HEK293 (cell line): Measurements from ENCODE around the gene C19orf12.

Experiments
- BCL11A ChIP-seq: fragments of 450-650 bp; formaldehyde crosslinking; IDR thresholded peaks from 2 replicates; pipeline ENCODE4 v1.5.1; 2016; ENCODE audit warnings: low read depth, missing biosample characterization, missing genetic modification characterization
- BCL11B ChIP-seq: fragments of 450-650 bp; formaldehyde crosslinking; IDR thresholded peaks from 2 replicates; pipeline ENCODE4 v1.5.1; 2016; ENCODE audit warnings: low read depth, missing biosample characterization, missing genetic modification characterization
- MEIS1 ChIP-seq: sonication (generic); formaldehyde crosslinking; IDR thresholded peaks from 2 replicates; pipeline ENCODE4 v1.8.1; 2022; ENCODE audit warnings: missing genetic modification reagents, mild to moderate bottlenecking, borderline replicate concordance
- MZF1 ChIP-seq: fragments of 450-650 bp; formaldehyde crosslinking; IDR thresholded peaks from 2 replicates; pipeline ENCODE4 v1.5.1; 2017; ENCODE audit warnings: missing biosample characterization, missing genetic modification characterization, borderline replicate concordance
- OSR2 ChIP-seq: fragments of 450-650 bp; formaldehyde crosslinking; IDR thresholded peaks from 2 replicates; pipeline ENCODE4 v1.5.1; 2016; ENCODE audit warnings: missing biosample characterization, missing genetic modification characterization
- PRDM10 ChIP-seq: fragments of 450-650 bp; formaldehyde crosslinking; IDR thresholded peaks from 2 replicates; pipeline ENCODE4 v1.5.1; 2016; ENCODE audit warnings: missing biosample characterization, missing genetic modification characterization
- SALL2 ChIP-seq: fragments of 450-650 bp; formaldehyde crosslinking; IDR thresholded peaks from 2 replicates; pipeline ENCODE4 v1.5.0; 2017; ENCODE audit warnings: missing biosample characterization, mild to moderate bottlenecking, missing genetic modification characterization, borderline replicate concordance
- ZBTB11 ChIP-seq: fragments of 450-650 bp; formaldehyde crosslinking; conservative IDR thresholded peaks from 2 replicates; pipeline ENCODE4 v1.5.1; 2016; ENCODE audit warnings: low read depth, missing biosample characterization, missing genetic modification characterization
- ZBTB17 ChIP-seq: fragments of 450-650 bp; formaldehyde crosslinking; IDR thresholded peaks from 2 replicates; pipeline ENCODE4 v1.5.1; 2016; ENCODE audit warnings: missing biosample characterization, missing genetic modification characterization
- ZFP3 ChIP-seq: fragments of 450-650 bp; formaldehyde crosslinking; IDR thresholded peaks from 2 replicates; pipeline ENCODE4 v1.5.1; 2016; ENCODE audit warnings: low read depth, missing biosample characterization, missing genetic modification characterization
- ZFP37 ChIP-seq: fragments of 450-650 bp; formaldehyde crosslinking; IDR thresholded peaks from 2 replicates; pipeline ENCODE4 v1.5.1; 2016; ENCODE audit warnings: missing biosample characterization, missing genetic modification characterization
- ZNF184 ChIP-seq: fragments of 450-650 bp; IDR thresholded peaks from 2 replicates; pipeline ENCODE4 v1.5.1; 2018; ENCODE audit warnings: missing biosample characterization, mild to moderate bottlenecking, missing genetic modification characterization
- ZNF19 ChIP-seq: fragments of 450-650 bp; formaldehyde crosslinking; IDR thresholded peaks from 2 replicates; pipeline ENCODE4; 2016; ENCODE audit warnings: missing biosample characterization, missing genetic modification characterization, low read depth
- ZNF2 ChIP-seq: fragments of 450-650 bp; formaldehyde crosslinking; IDR thresholded peaks from 2 replicates; pipeline ENCODE4 v1.5.1; 2016; ENCODE audit warnings: missing biosample characterization, missing genetic modification characterization
- ZNF221 ChIP-seq: fragments of 450-650 bp; formaldehyde crosslinking; IDR thresholded peaks from 2 replicates; pipeline ENCODE4 v1.5.1; 2017; ENCODE audit warnings: missing biosample characterization, missing genetic modification characterization, borderline replicate concordance
- ZNF223 ChIP-seq: fragments of 450-650 bp; formaldehyde crosslinking; IDR thresholded peaks from 2 replicates; pipeline ENCODE4 v1.5.1; 2016; ENCODE audit warnings: missing biosample characterization, missing genetic modification characterization
- ZNF26 ChIP-seq: fragments of 450-650 bp; formaldehyde crosslinking; IDR thresholded peaks from 2 replicates; pipeline ENCODE4 v1.5.1; 2016; ENCODE audit warnings: missing biosample characterization, missing genetic modification characterization
- ZNF335 ChIP-seq: fragments of 450-650 bp; formaldehyde crosslinking; conservative IDR thresholded peaks from 2 replicates; pipeline ENCODE4 v1.5.1; 2016; ENCODE audit warnings: missing biosample characterization, missing genetic modification characterization
- ZNF350 ChIP-seq: fragments of 450-650 bp; formaldehyde crosslinking; IDR thresholded peaks from 2 replicates; pipeline ENCODE4 v1.5.0; 2017; ENCODE audit warnings: missing biosample characterization, mild to moderate bottlenecking, missing genetic modification characterization
- ZNF37A ChIP-seq: fragments of 450-650 bp; IDR thresholded peaks from 2 replicates; pipeline ENCODE4 v1.5.1; 2018; ENCODE audit warnings: missing biosample characterization, missing genetic modification characterization
- ZNF426 ChIP-seq: fragments of 450-650 bp; formaldehyde crosslinking; IDR thresholded peaks from 2 replicates; pipeline ENCODE4 v1.5.1; 2017; ENCODE audit warnings: missing biosample characterization, missing genetic modification characterization, mild to moderate bottlenecking, inconsistent platforms, moderate library complexity
- ZNF510 ChIP-seq: fragments of 450-650 bp; formaldehyde crosslinking; IDR thresholded peaks from 2 replicates; pipeline ENCODE4 v1.5.1; 2018; ENCODE audit warnings: mild to moderate bottlenecking, missing genetic modification characterization, missing biosample characterization; ENCODE audit not compliant: insufficient replicate concordance
- ZNF624 ChIP-seq: fragments of 450-650 bp; formaldehyde crosslinking; IDR thresholded peaks from 2 replicates; pipeline ENCODE4 v1.5.1; 2017; ENCODE audit warnings: missing biosample characterization, missing genetic modification characterization
- ZNF654 ChIP-seq: fragments of 450-650 bp; formaldehyde crosslinking; IDR thresholded peaks from 2 replicates; pipeline ENCODE4 v1.5.1; 2016; ENCODE audit warnings: low read depth, missing biosample characterization, missing genetic modification characterization
- ZNF660 ChIP-seq: fragments of 450-650 bp; IDR thresholded peaks from 2 replicates; pipeline ENCODE4 v1.5.1; 2018; ENCODE audit warnings: missing biosample characterization, mild to moderate bottlenecking, missing genetic modification characterization
- ZNF664 ChIP-seq: fragments of 450-650 bp; formaldehyde crosslinking; IDR thresholded peaks from 2 replicates; pipeline ENCODE4 v1.5.1; 2016; ENCODE audit warnings: missing biosample characterization, missing genetic modification characterization
- ZNF785 ChIP-seq: fragments of 450-650 bp; formaldehyde crosslinking; IDR thresholded peaks from 2 replicates; pipeline ENCODE4 v1.5.1; 2016; ENCODE audit warnings: missing biosample characterization, missing genetic modification characterization
- ZNF792 ChIP-seq: fragments of 450-650 bp; formaldehyde crosslinking; IDR thresholded peaks from 2 replicates; pipeline ENCODE4 v1.5.1; 2016; ENCODE audit warnings: missing biosample characterization, missing genetic modification characterization
- ZNF837 ChIP-seq: fragments of 450-650 bp; formaldehyde crosslinking; IDR thresholded peaks from 2 replicates; pipeline ENCODE4 v1.5.1; 2016; ENCODE audit warnings: missing biosample characterization, missing genetic modification characterization
- ZSCAN23 ChIP-seq: fragments of 450-650 bp; formaldehyde crosslinking; IDR thresholded peaks from 2 replicates; pipeline ENCODE4 v1.5.1; 2016; ENCODE audit warnings: missing biosample characterization, missing genetic modification characterization
- TF ChIP-seq, protein P1 (sequence below): fragments of 450-650 bp; formaldehyde crosslinking; IDR thresholded peaks from 2 replicates; pipeline ENCODE4 v1.5.1; 2017; ENCODE audit warnings: missing biosample characterization, missing genetic modification characterization

C19orf12 gene

DNA sequence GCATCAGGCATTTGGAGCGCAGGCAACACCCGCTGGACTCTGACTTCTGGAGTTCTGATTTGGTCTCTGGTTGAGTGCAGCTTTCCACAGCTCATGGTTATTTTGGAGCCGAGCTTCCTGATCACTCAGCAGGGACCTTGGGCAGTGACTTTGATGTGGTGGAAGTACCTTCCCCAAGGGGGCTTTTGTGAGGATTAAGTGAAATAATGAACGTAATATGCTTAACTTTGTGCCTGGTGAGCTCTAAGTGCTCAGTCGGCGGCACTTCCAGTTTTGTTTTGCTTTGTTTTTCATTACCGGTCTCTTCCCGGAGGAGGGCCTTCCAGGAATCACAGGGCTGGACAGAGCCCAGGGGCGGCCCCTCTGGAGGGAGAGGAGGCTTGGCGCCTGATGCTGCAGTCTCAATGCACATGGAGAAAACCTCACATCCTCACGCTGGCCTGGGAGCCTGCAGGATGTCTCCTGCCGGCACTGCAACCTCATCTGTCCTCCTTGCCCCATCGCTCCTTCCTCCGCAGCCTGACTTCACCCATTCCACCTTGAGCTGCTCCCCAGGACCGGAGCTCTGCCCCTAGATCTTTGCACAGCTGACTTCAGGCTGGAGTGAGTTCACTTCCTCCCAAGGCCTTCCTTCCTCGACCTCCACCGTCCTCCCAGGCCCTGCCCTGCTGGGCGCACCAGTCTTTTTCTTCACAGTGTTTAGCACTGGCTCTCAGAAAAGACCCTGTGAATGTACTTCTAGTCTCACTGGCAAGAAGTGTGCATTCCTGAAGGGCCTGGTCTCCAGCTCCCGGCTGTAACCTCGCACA lies 48.3 kb downstream of the C19orf12 start (continued):
- TF ChIP-seq ZNF624 (tag by site-specific recombination) (no peak), ZNF26 (no peak), ZNF510 (tag by site-specific recombination) (no peak), ZNF785 (tag by site-specific recombination) (no peak), ZNF223 (tag by site-specific recombination) (no peak), MZF1 (tag by site-specific recombination) (no peak), BCL11B (tag by site-specific recombination) (no peak), ZSCAN23 (no peak), ZNF426 (tag by site-specific recombination) (no peak), ZFP3 (tag by site-specific recombination) (no peak), OSR2 (tag by site-specific recombination) (peak; percentile 91), ZNF660 (peak; percentile 75; the same call in 1 of the 2 replicates), ZBTB11 (tag by site-specific recombination) (no peak), ZNF37A (tag by site-specific recombination) (no peak), ZNF350 (no peak), SALL2 (tag by site-specific recombination) (no peak), ZNF664 (tag by site-specific recombination) (0 out of 2 replicates have a peak, but pooled peaks have one; percentile 34), ZNF221 (tag by site-specific recombination) (no peak), MEIS1 (CRISPR knock-in tag) (no peak), ZFP37 (tag by site-specific recombination) (no peak), PRDM10 (tag by site-specific recombination) (no peak), ZNF335 (tag by site-specific recombination) (peak; percentile 74), ZBTB17 (tag by site-specific recombination) (peak; percentile 80), BCL11A (tag by site-specific recombination) (no peak), ZNF184 (no peak), ZNF837 (tag by site-specific recombination) (no peak), ZNF19 (tag by site-specific recombination) (no peak), ZNF654 (no peak), ZNF2 (tag by site-specific recombination) (no peak), ZNF792 (tag by site-specific recombination) (no peak)
- TF ChIP-seq, protein P1, sequence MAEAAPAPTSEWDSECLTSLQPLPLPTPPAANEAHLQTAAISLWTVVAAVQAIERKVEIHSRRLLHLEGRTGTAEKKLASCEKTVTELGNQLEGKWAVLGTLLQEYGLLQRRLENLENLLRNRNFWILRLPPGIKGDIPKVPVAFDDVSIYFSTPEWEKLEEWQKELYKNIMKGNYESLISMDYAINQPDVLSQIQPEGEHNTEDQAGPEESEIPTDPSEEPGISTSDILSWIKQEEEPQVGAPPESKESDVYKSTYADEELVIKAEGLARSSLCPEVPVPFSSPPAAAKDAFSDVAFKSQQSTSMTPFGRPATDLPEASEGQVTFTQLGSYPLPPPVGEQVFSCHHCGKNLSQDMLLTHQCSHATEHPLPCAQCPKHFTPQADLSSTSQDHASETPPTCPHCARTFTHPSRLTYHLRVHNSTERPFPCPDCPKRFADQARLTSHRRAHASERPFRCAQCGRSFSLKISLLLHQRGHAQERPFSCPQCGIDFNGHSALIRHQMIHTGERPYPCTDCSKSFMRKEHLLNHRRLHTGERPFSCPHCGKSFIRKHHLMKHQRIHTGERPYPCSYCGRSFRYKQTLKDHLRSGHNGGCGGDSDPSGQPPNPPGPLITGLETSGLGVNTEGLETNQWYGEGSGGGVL (tag by site-specific recombination): no peak
